Measurements from ENCODE around the gene ZG16B. TPM values are rescaled to one million over a fixed set of nuclear protein-coding genes. Genes with fewer than 3 reads are reported as not detected.
A peak's percentile ranks its signal among the peaks of the same experiment; 100 is the strongest.

The ZG16B gene
- total RNA-seq, 1 experiment from 2014 or later, result not detected

DNA sequence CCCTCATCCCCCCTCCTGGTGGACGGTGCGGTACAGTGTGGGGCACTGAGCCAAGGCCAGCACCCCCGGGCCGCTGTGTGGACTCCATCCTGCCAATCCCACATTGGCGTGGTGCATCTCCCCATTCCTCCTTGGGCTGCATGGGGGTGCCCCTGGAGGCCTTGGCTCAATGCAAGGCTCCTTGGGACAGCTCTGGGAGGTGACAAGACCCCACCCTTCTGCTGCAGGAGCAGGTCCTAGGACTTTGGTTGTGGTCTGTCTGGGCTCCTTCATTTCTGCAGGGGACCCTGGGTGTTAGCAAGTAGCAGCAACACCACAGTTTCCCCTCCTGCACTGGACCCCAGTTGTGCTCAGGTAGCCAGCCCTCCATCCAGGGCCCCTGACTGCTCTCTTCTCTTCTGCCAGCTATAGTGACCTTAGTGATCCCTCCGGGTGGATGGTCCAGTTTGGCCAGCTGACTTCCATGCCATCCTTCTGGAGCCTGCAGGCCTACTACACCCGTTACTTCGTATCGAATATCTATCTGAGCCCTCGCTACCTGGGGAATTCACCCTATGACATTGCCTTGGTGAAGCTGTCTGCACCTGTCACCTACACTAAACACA is 11.7 kb upstream of the ZG16B start:
- no peak overlapping the region for H3K18ac ChIP-seq (ENCODE audit: insufficient read length, low read depth, low read length)
- H4K5ac ChIP-seq (ENCODE audit: insufficient read length, low read depth, low read length), result no peak overlapping the region
- no peaks in the 10 kb centered on the region; a peak in 1 of 7 replicates for H3K36me3 Mint-ChIP-seq (ENCODE audit: insufficient read depth in 1 of 3, low read depth in 3 of 3)
- H3K79me2 ChIP-seq (ENCODE audit: insufficient read depth, low read length), result no peaks in the 10 kb centered on the region
- no peak overlapping the region for H2BK5ac ChIP-seq (ENCODE audit: insufficient read length, low read length)
- no peaks in the 10 kb centered on the region for H3K27me3 Mint-ChIP-seq (ENCODE audit: low read depth)
- no peak overlapping the region for H2BK15ac ChIP-seq (ENCODE audit: low read depth, low read length)
- H3K79me1 ChIP-seq (ENCODE audit: insufficient read depth, low read depth, low read length, poor library complexity, severe bottlenecking), result no peaks in the 10 kb centered on the region
- no peaks in the 10 kb centered on the region for H3K9me3 Mint-ChIP-seq
- H3K9me3 ChIP-seq (ENCODE audit: control insufficient read depth, low read depth, low read length), result no peaks in the 10 kb centered on the region
- no peaks in the 10 kb centered on the region for H3K27me3 ChIP-seq (ENCODE audit: insufficient read depth, low read length)
- H3K56ac ChIP-seq (ENCODE audit: insufficient read length, low read depth, low read length), result no peak overlapping the region
- no peak overlapping the region for H4K91ac ChIP-seq (ENCODE audit: insufficient read length, low read depth, low read length)
- no peak overlapping the region for H3K27ac ChIP-seq (ENCODE audit: insufficient read length, low read depth, low read length)
- no peaks in the 10 kb centered on the region for H4K20me1 ChIP-seq (ENCODE audit: control insufficient read depth, insufficient read depth, insufficient read length)
- H3K27ac Mint-ChIP-seq, result no peak overlapping the region; a peak in 1 of 7 replicates
- no peak overlapping the region for H3K9ac ChIP-seq (ENCODE audit: extremely low read depth, insufficient read length, low read length)
- H3K14ac ChIP-seq (ENCODE audit: insufficient read depth, low read length), result no peak overlapping the region
- H3K4me1 Mint-ChIP-seq, result no peaks in the 10 kb centered on the region; a peak in 1 of 4 replicates
- no peak overlapping the region for H3K23ac ChIP-seq (ENCODE audit: insufficient read length, low read depth, low read length)
- no peak overlapping the region for H2BK120ac ChIP-seq (ENCODE audit: low read depth, low read length, poor library complexity, severe bottlenecking)
- peak overlapping the region in 1 of 2 experiments; percentile 63; a peak in 1 of 5 replicates for H3K4me3 Mint-ChIP-seq
- H4K8ac ChIP-seq (replicated peaks; ENCODE audit: insufficient read length, low read depth, low read length), result no peak overlapping the region
- no peak overlapping the region for H3T11ph ChIP-seq (ENCODE audit: low read length)
- no peaks in the 10 kb centered on the region for H3K23me2 ChIP-seq (ENCODE audit: insufficient read length, low read depth, low read length, poor library complexity, severe bottlenecking)
- H2BK20ac ChIP-seq (ENCODE audit: low read depth, low read length, poor library complexity, severe bottlenecking), result no peak overlapping the region
- no peak overlapping the region for H3K4ac ChIP-seq (ENCODE audit: low read depth, low read length)
- no peak overlapping the region for H2BK12ac ChIP-seq (ENCODE audit: insufficient read length, low read depth, low read length)
- no peaks in the 10 kb centered on the region for H3K4me1 ChIP-seq (ENCODE audit: insufficient read depth, low read length)
- H2AK5ac ChIP-seq (ENCODE audit: insufficient read length, low read length), result no peak overlapping the region
- no CpG with 5 or more reads among the region's 10 CpGs for WGBS (ENCODE audit: extremely low coverage, insufficient read length, low lambda C conversion rate)
- no peak for DNase-seq
- TF ChIP-seq, protein P1, sequence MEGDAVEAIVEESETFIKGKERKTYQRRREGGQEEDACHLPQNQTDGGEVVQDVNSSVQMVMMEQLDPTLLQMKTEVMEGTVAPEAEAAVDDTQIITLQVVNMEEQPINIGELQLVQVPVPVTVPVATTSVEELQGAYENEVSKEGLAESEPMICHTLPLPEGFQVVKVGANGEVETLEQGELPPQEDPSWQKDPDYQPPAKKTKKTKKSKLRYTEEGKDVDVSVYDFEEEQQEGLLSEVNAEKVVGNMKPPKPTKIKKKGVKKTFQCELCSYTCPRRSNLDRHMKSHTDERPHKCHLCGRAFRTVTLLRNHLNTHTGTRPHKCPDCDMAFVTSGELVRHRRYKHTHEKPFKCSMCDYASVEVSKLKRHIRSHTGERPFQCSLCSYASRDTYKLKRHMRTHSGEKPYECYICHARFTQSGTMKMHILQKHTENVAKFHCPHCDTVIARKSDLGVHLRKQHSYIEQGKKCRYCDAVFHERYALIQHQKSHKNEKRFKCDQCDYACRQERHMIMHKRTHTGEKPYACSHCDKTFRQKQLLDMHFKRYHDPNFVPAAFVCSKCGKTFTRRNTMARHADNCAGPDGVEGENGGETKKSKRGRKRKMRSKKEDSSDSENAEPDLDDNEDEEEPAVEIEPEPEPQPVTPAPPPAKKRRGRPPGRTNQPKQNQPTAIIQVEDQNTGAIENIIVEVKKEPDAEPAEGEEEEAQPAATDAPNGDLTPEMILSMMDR (conservative IDR thresholded peaks at IDR 0.05), result no peak
- no peak overlapping the region for H2AFZ ChIP-seq (ENCODE audit: low read length)
- H3K4me2 ChIP-seq (ENCODE audit: insufficient read depth, insufficient read length, low read length), result no peak overlapping the region

Measured in H9 (cell line).